Ovary (tissue), 9 donors: ENCODE measurements around the gene DMGDH. TPM values are rescaled to one million over a fixed set of nuclear protein-coding genes. Genes with fewer than 3 reads are reported as not detected.

Source experiments
- DNase-seq, 5 donors: peaks; one replicate each; pipeline ENCODE4 v3.0.0-alpha.2; 2019 to 2020
- H3K27ac ChIP-seq, 2 donors: fragments of 200-600 bp; one replicate each; pipeline versions ENCODE4 v1.5.1 to v1.8.0; 2019 to 2022
- H3K27me3 ChIP-seq: fragments of 200-600 bp; one replicate; pipeline ENCODE4 v1.8.0; 2022
- H3K36me3 ChIP-seq: fragments of 200-600 bp; sonication (generic); one replicate; pipeline ENCODE4 v1.5.1; 2019
- H3K4me1 ChIP-seq: one replicate; pipeline ENCODE4 v1.8.1; 2013; ENCODE audit warnings: mild to moderate bottlenecking, moderate library complexity; ENCODE audit not compliant: insufficient read depth
- H3K4me3 ChIP-seq: fragments of 200-600 bp; sonication (generic); one replicate; pipeline ENCODE4 v1.5.1; 2017
- H3K9me3 ChIP-seq, 2 donors: fragments of 200-600 bp in 1 of 2; sonication (generic) in 1 of 2; one replicate each; pipeline versions ENCODE4 v1.5.1 to v1.8.1; 2013 to 2019; ENCODE audit warnings: mild to moderate bottlenecking in 1 of 2, moderate library complexity in 1 of 2
- EP300 ChIP-seq: sonication (generic); formaldehyde crosslinking; IDR thresholded peaks from one replicate; pipeline ENCODE4 v1.6.1; 2017; ENCODE audit warnings: antibody characterized with exemption
- POLR2A ChIP-seq: fragments of 450-650 bp; IDR thresholded peaks from one replicate; pipeline ENCODE4 v1.6.1; 2017; ENCODE audit warnings: antibody characterized with exemption, mild to moderate bottlenecking, moderate library complexity
- WGBS, 3 donors: extraction: QIAGEN DNeasy Blood & Tissue Kit in 1 of 3; methylation state at CpG; one replicate each; pipeline versions ENCODE4 v1.1.5 to v1.1.7; 2013 to 2017; 5-methylcytosine and 5-hydroxymethylcytosine counted together
- intact Hi-C, 4 donors: fragments of 100-400 bp; cut with DNase I; formaldehyde crosslinking; loops; one replicate each; pipeline versions ENCODE4 v1.11.0 to v1.15.1; 2022 to 2023
- polyA plus RNA-seq, 2 donors: library from polyadenylated mRNA; stranded (reverse); fragments of 200-250 nt in 1 of 2; fragments of 350-450 nt in 1 of 2; fragmentation: Illumina TruSeq in 1 of 2; extraction: RNeasy Lipid Tissue Mini Kit (QIAGEN cat#74804) in 1 of 2; gene quantifications; one replicate each; pipeline ENCODE4 v1.2.3, GENCODE V29; 2013 to 2014
- total RNA-seq, 7 donors: library from RNA; depleted of rRNA in 2 of 7; stranded (reverse); fragments of >200 nt in 2 of 7; fragmentation: NEBNext Ultra II Directional in 3 of 7; extraction: Animal tissue kit (Norgen Biotek cat#: 25700) in 3 of 7; gene quantifications; one replicate each; pipeline versions ENCODE4 v1.1.0 to v1.2.4, GENCODE V29; 2016 to 2023
- TF ChIP-seq, protein P1 (sequence below), 3 donors: fragments of 450-650 bp in 2 of 3; fragments of 200-600 bp in 1 of 3; IDR thresholded peaks; one replicate each; pipeline versions ENCODE4 v1.5.1 to v1.8.0; 2016 to 2022; ENCODE audit warnings: antibody characterized with exemption in 3 of 3, mild to moderate bottlenecking in 1 of 3
- donor health status: DM: no; HTN: no; CAD: no; lungs with moderate emphysema.
- donor health status: DM: no; HTN: no; CAD: no.
- donor health status: Bipolar disorder and iron deficiency.
- donor health status: DM: yes; HTN: yes; CAD: no.
- donor health status: DM: no; HTN: no; CAD: no.
- donor health status: DM: yes; HTN: yes; CAD: no.

DMGDH gene
- total and polyA plus RNA-seq, 9 donors = 2.1 to 5.8 (median 4.2) TPM

DNA sequence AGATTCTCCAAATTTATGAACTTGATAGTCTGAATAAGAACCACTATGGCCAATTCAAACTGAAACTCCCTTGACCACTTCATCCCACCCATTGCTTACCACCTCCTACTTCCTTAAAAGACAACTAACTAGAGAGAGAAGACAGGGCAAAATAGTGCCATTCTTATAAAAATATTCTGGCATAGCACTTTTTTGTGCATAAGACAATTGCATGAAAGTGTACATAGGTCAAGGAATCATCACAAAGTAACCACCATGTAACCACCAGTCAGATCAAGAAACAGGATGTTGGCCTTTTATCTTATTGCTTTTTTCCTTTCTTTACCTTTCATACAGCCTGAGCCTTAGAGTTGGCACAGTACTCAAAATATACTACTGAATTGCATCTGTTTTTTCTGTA, 76.3 kb downstream of the DMGDH start:
- Histone ChIP-seq H3K27ac (no peak overlapping the region), H3K9me3 (no peaks in the 10 kb centered on the region), H3K27me3 (no peaks in the 10 kb centered on the region), H3K4me1 (no peaks in the 10 kb centered on the region), H3K36me3 (no peaks in the 10 kb centered on the region), H3K4me3 (no peak overlapping the region)
- intact Hi-C loops = no loop called here
- DNase-seq = no peak
- TF ChIP-seq, protein P1, sequence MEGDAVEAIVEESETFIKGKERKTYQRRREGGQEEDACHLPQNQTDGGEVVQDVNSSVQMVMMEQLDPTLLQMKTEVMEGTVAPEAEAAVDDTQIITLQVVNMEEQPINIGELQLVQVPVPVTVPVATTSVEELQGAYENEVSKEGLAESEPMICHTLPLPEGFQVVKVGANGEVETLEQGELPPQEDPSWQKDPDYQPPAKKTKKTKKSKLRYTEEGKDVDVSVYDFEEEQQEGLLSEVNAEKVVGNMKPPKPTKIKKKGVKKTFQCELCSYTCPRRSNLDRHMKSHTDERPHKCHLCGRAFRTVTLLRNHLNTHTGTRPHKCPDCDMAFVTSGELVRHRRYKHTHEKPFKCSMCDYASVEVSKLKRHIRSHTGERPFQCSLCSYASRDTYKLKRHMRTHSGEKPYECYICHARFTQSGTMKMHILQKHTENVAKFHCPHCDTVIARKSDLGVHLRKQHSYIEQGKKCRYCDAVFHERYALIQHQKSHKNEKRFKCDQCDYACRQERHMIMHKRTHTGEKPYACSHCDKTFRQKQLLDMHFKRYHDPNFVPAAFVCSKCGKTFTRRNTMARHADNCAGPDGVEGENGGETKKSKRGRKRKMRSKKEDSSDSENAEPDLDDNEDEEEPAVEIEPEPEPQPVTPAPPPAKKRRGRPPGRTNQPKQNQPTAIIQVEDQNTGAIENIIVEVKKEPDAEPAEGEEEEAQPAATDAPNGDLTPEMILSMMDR (IDR thresholded peaks at IDR 0.05) = no peak
- no peak for TF ChIP-seq POLR2A
- TF ChIP-seq EP300 = no peak

DNA sequence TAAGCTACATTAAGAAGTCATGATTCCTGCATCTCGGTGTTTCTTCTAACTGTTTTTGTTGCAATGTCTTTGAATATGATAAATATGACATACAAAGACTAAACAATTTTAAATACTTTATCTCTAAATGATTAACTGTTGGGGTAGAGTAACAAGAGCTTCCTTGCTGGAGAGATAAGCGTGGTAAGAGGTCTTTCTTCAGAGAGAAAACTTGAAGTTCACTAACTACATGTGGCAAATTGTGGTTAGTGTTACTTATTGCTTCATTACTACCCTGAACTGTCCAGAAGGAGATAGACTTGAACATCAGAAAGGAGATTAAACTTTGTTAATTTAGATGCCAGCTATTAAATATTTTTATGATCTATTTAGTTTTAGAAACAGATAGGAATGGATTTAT, 77.3 kb downstream of the DMGDH start:
- Histone ChIP-seq H3K4me3 (no peak overlapping the region), H3K27me3 (no peaks in the 10 kb centered on the region), H3K36me3 (no peaks in the 10 kb centered on the region), H3K27ac (no peak overlapping the region), H3K9me3 (no peaks in the 10 kb centered on the region), H3K4me1 (no peaks in the 10 kb centered on the region)
- TF ChIP-seq, protein P1 (IDR thresholded peaks at IDR 0.05) = no peak
- TF ChIP-seq POLR2A (no peak), EP300 (no peak)
- WGBS, 3 donors = 15 to 35% (median 20%) methylated on average over 2 of the region's 2 CpGs
- intact Hi-C loops = no loop called here
- no peak for DNase-seq

DNA sequence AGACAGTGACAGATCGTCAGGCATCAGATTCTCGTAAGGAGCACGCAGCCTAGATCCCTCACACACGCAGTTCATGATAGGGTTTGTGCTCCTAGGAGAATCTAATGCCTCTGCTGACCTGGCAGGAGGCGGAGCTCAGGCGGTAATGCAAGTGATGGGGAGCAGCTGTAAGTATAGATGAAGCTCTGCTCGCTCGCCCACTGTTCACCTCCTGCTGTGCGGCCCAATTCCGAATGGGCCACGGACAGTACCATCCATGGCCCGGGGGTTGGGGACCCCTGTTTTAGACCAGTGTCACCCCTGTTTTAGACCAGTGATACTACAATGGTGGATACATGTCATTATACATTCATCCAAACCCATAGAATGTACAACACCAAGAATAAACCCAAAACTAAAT, 80.4 kb downstream of the DMGDH start:
- intact Hi-C loops = no loop called here
- 93 to 95% (median 94%) methylated on average over 12 of the region's 12 CpGs for WGBS, 3 donors
- H3K36me3 ChIP-seq = no peaks in the 10 kb centered on the region
- H3K27me3 ChIP-seq = no peaks in the 10 kb centered on the region
- no peaks in the 10 kb centered on the region for H3K9me3 ChIP-seq
- H3K4me3 ChIP-seq = no peak overlapping the region
- peaks cover 4% of the 10 kb centered on the region for H3K4me1 ChIP-seq
- TF ChIP-seq, protein P1 (IDR thresholded peaks at IDR 0.05) = no peak
- TF ChIP-seq EP300 (no peak), POLR2A (no peak)
- DNase-seq = no peak
- no peak overlapping the region for H3K27ac ChIP-seq

DNA sequence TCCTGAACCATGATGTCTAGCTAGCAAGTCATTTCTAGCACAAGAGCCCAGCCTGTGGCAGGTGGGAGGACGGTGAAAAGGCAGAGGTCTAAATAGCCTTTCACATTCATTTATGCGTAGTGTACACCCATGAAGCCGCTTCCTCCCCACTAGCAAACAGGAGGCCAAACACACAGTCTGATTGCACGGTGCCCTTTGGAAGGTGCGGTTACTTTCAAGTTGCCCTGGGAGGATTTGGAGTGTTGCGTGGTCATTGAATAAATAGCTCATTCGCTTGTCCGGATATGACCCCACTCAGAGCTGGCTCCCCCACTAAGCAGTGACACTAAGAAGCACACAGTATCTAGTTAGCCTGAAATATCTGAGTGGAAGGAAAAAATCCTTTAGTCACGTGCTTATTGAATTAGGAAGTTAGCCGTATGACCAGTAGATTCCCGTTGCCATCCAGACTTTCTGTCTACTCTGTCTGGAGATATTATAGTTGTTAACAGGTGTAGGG, 83.7 kb downstream of the DMGDH start:
- TF ChIP-seq POLR2A = no peak
- TF ChIP-seq EP300 = no peak
- TF ChIP-seq, protein P1 (IDR thresholded peaks at IDR 0.05) = no peak

More for the DNA sequence above, 83.7 kb downstream of the DMGDH start:
- Histone ChIP-seq H3K36me3 (no peaks in the 10 kb centered on the region), H3K9me3 (no peaks in the 10 kb centered on the region), H3K27me3 (no peaks in the 10 kb centered on the region), H3K27ac (peak overlapping the region; percentile 94 to 98), H3K4me1 (peaks cover 6% of the 10 kb centered on the region), H3K4me3 (peak overlapping the region; percentile 63)
- 10 to 31% (median 23%) methylated on average over 11 of the region's 11 CpGs for WGBS, 3 donors
- peak in 1 of 5 donors; percentile 26 for DNase-seq
- intact Hi-C loops = no loop called here
